ENCODE data around the gene RECQL5.

The RECQL5 gene

GRCh38 chr17:75649687-75650086 lies 17.3 kb downstream of the RECQL5 start:
- H3K27me3 Mint-ChIP-seq: no peaks in the 10 kb centered on the region
- no peaks in the 10 kb centered on the region for H3K9me3 Mint-ChIP-seq
- intact Hi-C loops (cut with micrococcal nuclease): no loop called here
- H3K27ac Mint-ChIP-seq: no peak overlapping the region
- no peak overlapping the region for H3K4me3 Mint-ChIP-seq
- H3K4me1 Mint-ChIP-seq (ENCODE audit: low read depth): peaks cover 22% of the 10 kb centered on the region
- H3K36me3 Mint-ChIP-seq (ENCODE audit: low read depth): peaks cover 71% of the 10 kb centered on the region

DNA sequence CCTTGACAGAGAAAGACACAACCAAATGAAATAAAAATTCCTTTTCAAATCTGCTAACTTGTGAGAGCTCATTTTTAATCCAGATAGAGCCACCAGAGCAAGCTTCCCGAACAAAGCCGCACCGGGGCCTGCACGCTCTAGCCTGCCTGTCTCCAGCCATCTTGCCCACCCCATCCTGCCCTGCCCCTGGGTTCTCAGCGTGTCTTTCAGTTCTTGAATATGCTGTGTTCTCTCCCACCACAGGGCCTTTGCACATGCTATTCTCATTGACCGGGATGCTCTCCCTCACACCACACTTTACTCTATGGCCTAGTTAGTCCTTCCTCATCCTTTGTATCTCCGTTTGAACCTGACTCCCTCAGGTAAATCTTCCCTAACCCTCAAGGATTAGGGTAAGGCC lies 19.0 kb downstream of the RECQL5 start:
- peaks cover 16% of the 10 kb centered on the region for H3K4me1 Mint-ChIP-seq (ENCODE audit: low read depth)
- H3K27me3 Mint-ChIP-seq: no peaks in the 10 kb centered on the region
- no peak overlapping the region for H3K4me3 Mint-ChIP-seq
- no peak overlapping the region for H3K27ac Mint-ChIP-seq
- no peaks in the 10 kb centered on the region for H3K9me3 Mint-ChIP-seq
- intact Hi-C loops (cut with micrococcal nuclease): no loop called here
- H3K36me3 Mint-ChIP-seq (ENCODE audit: low read depth): peaks cover 67% of the 10 kb centered on the region

GRCh38 chr17:75647061-75647460 lies 19.9 kb downstream of the RECQL5 start:
- Mint-ChIP-seq H3K36me3 (ENCODE audit: low read depth) (peaks cover 60% of the 10 kb centered on the region), H3K27me3 (no peaks in the 10 kb centered on the region), H3K9me3 (no peaks in the 10 kb centered on the region), H3K4me3 (no peak overlapping the region), H3K4me1 (ENCODE audit: low read depth) (peaks cover 25% of the 10 kb centered on the region), H3K27ac (no peak overlapping the region)
- intact Hi-C loops (cut with micrococcal nuclease): no loop called here

GRCh38 chr17:75646638-75646992 lies 20.3 kb downstream of the RECQL5 start:
- H3K9me3 Mint-ChIP-seq: no peaks in the 10 kb centered on the region
- H3K27me3 Mint-ChIP-seq: no peaks in the 10 kb centered on the region
- H3K4me3 Mint-ChIP-seq: no peak overlapping the region
- peak overlapping the region; percentile 73 for H3K27ac Mint-ChIP-seq
- intact Hi-C loops (cut with micrococcal nuclease): no loop called here
- peaks cover 60% of the 10 kb centered on the region for H3K36me3 Mint-ChIP-seq (ENCODE audit: low read depth)
- peaks cover 28% of the 10 kb centered on the region for H3K4me1 Mint-ChIP-seq (ENCODE audit: low read depth)

GRCh38 chr17:75645889-75646637 lies 20.9 kb downstream of the RECQL5 start:
- H3K4me1 Mint-ChIP-seq (ENCODE audit: low read depth): peaks cover 28% of the 10 kb centered on the region
- H3K4me3 Mint-ChIP-seq: no peak overlapping the region
- H3K27ac Mint-ChIP-seq: peak overlapping the region; percentile 73
- H3K36me3 Mint-ChIP-seq (ENCODE audit: low read depth): peaks cover 57% of the 10 kb centered on the region
- H3K9me3 Mint-ChIP-seq: no peaks in the 10 kb centered on the region
- intact Hi-C loops (cut with micrococcal nuclease): no loop called here
- no peaks in the 10 kb centered on the region for H3K27me3 Mint-ChIP-seq

DNA sequence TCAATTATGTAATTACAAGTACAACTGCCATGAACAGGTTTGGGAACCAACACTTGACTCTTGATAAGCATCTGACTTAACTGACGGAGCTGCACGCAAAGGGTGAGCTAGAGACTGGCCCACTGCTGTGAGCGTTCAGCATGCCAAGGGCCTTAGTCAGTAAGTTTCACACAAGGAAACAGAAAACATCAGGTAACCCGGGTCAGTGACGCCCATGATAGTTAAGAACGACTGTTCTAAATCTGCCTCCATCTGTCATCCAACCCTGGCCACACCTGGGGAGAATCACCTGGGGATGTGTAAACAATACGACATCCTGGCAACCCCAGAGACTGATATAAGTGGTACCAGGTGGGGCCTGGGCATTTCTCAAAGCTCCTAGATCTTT lies 21.5 kb downstream of the RECQL5 start:
- Mint-ChIP-seq H3K9me3 (no peaks in the 10 kb centered on the region), H3K27ac (peak overlapping the region; percentile 73), H3K27me3 (no peaks in the 10 kb centered on the region), H3K4me1 (ENCODE audit: low read depth) (peaks cover 28% of the 10 kb centered on the region), H3K4me3 (no peak overlapping the region), H3K36me3 (ENCODE audit: low read depth) (peaks cover 56% of the 10 kb centered on the region)
- intact Hi-C loops (cut with micrococcal nuclease): no loop called here

DNA sequence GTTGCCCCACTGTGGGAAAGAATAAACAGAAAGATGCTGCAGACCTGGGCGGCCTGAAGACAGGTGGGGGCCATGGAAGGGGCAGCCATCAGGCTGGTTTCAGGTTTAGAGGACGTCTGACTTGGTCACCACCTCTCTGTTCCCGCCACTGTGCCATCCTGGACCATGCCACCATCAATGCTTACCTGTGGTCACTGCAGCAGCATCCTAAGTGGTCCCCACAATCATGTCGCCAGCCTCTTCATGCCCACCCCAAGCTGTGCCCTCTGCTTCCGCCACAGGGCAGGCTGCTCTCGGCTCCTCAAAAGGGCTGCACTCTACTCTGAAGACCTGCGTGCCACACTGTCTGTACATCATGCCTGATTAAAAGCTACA lies 23.3 kb downstream of the RECQL5 start:
- peaks cover 56% of the 10 kb centered on the region for H3K36me3 Mint-ChIP-seq (ENCODE audit: low read depth)
- H3K27ac Mint-ChIP-seq: no peak overlapping the region
- peaks cover 28% of the 10 kb centered on the region for H3K4me1 Mint-ChIP-seq (ENCODE audit: low read depth)
- no peaks in the 10 kb centered on the region for H3K27me3 Mint-ChIP-seq
- intact Hi-C loops (cut with micrococcal nuclease): no loop called here
- H3K9me3 Mint-ChIP-seq: no peaks in the 10 kb centered on the region
- H3K4me3 Mint-ChIP-seq: no peak overlapping the region

DNA sequence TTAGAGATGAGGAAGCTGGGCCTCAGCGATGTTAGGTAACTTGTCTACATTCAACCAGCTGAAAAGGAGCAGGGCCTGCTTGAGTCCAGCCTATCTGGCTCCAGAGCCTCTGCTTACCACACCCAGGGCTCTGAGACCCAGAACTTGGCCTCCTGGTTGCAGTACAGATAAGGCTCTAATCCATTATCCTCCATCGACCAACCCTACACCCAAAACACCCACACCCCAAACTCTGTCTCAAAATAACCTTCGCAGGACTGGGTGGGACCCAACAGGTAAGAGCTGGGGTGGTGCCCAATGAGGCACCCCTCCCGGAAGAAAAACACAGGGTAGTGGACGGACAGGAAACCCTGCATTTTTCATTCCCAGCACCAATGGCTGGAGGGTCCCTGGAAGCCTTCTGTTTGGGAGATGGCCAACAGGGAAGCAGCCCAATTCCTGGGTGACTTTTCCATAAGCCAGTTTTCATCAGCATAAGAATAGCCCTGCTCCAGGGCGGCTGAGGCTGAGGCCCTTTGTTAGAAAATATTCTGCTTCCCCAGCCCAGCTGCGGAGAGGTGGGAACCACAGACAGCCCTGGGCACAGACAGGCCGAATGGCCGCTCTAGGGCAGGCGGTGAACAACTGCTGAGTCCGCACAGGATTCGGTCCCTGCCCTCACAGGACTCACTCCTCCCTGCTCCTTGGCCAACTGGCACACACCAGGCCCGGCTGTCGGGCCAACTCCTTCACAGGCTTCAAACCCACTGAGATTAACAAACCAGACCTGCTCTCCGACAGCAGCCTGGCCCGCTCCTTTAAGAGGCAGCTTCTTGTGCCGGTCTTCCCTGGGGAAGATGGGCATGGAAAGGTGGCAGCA lies 23.9 kb downstream of the RECQL5 start:
- Mint-ChIP-seq H3K27me3 (no peaks in the 10 kb centered on the region), H3K27ac (no peak overlapping the region), H3K4me3 (no peak overlapping the region), H3K4me1 (ENCODE audit: low read depth) (peaks cover 28% of the 10 kb centered on the region), H3K36me3 (ENCODE audit: low read depth) (peaks cover 56% of the 10 kb centered on the region), H3K9me3 (no peaks in the 10 kb centered on the region)
- intact Hi-C loops (cut with micrococcal nuclease): no loop called here

DNA sequence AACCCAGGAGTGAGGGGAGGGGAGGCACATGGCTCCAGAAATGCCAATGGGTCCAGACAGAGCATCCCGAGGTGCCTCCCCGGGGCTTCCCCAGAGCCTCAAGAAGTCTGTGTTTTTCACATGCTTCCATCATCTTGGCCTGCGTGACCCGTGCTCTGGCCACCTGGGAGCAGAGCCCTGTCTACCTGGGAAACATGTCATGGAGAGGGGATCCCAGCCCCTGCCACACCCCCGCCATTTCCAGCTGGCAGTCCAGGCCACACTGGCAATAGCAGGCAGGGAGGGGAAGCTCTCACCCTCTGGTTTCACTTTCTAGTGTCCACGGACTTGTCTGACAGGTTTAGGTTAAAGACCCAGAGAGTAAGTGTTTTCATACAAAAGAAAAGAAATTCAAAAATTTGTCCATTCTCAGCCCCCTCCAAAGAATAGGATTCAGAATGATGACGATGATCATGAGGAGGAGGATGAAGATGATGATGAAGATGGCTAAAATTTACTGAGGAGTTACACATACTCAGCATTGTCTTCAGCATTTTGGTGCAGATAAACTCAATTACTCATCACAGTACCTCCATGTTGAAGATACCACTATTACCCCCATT lies 24.7 kb downstream of the RECQL5 start:
- peaks cover 52% of the 10 kb centered on the region for H3K36me3 Mint-ChIP-seq (ENCODE audit: low read depth)
- no peak overlapping the region for H3K4me3 Mint-ChIP-seq
- peaks cover 28% of the 10 kb centered on the region for H3K4me1 Mint-ChIP-seq (ENCODE audit: low read depth)
- no peaks in the 10 kb centered on the region for H3K9me3 Mint-ChIP-seq
- H3K27ac Mint-ChIP-seq: no peak overlapping the region
- intact Hi-C loops (cut with micrococcal nuclease): no loop called here
- H3K27me3 Mint-ChIP-seq: no peaks in the 10 kb centered on the region

- intact Hi-C loops (cut with micrococcal nuclease): no loop called here
- no peaks in the 10 kb centered on the region for H3K9me3 Mint-ChIP-seq
- peaks cover 61% of the 10 kb centered on the region for H3K36me3 Mint-ChIP-seq (ENCODE audit: low read depth)
- peaks cover 22% of the 10 kb centered on the region for H3K4me1 Mint-ChIP-seq (ENCODE audit: low read depth)
- H3K27me3 Mint-ChIP-seq: no peaks in the 10 kb centered on the region
- H3K4me3 Mint-ChIP-seq: no peak overlapping the region
- H3K27ac Mint-ChIP-seq: no peak overlapping the region
Measured at GRCh38 chr17:75641343-75641742, 25.6 kb downstream of the RECQL5 start.

DNA sequence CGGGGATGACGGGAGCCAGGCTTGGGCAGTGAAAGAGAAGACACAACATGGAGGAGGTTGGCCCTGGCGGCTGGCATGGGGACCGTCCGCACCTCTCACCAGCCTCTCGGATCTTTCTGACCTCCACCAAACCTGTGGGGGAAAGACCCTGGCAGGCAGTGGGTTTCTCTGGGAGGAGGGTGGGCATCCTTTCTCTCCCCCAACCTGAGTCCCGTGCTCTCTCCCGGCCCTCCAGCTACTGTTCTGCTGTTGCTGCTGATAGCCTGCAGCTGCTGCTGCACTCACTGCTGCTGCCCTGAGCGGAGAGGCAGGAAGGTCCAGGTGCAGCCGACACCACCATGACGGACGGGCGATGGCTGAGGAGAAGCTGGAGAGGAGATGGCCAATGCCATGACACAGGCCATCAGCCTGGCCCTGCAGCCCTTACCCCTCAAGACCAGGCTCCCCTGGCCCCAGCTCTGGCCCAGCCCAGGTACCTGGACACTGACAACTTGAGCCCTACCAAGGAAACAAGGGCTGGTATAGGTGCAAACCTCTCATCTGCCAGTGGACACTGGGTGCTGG lies 26.3 kb downstream of the RECQL5 start:
- Mint-ChIP-seq H3K4me1 (ENCODE audit: low read depth) (peaks cover 15% of the 10 kb centered on the region), H3K27me3 (peaks cover 1% of the 10 kb centered on the region), H3K9me3 (no peaks in the 10 kb centered on the region), H3K27ac (no peak overlapping the region), H3K36me3 (ENCODE audit: low read depth) (peaks cover 66% of the 10 kb centered on the region), H3K4me3 (no peak overlapping the region)
- intact Hi-C loops (cut with micrococcal nuclease): no loop called here

DNA sequence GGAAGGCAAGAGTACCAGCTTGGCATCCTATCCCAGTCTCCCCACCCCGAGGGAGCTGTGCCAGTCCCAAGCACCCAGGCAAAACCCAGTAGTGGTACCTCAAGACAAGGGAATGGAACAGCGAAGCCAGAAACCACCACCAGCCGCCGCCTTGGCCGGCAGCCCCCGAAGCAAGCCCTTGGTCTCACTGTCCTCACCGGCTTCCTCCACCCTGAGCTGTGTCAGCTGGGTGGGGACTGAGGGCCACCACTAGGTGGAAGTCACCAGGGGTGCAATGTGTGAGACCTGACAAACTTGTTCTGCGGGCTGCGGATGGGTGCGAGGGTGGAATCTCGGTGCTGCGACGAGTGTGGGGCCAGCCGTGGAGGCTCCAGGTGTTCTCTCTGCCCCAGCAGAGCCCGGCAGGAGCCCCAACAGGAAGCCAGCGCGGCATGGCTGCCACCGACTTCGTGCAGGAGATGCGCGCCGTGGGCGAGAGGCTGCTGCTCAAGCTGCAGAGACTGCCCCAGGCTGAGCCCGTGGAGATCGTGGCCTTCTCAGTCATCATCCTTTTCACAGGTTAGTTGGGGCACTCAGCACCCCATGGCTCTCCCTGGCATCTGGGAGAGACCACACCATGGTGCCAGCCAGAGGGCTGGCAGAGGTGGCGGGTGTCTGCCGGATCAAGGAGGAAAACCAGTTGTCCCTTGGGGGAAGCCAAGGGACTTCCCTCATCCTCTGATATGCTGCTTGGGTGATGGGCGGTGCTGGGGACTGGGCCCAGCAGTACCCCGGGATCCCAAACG lies 27.0 kb downstream of the RECQL5 start:
- intact Hi-C loops (cut with micrococcal nuclease): no loop called here
- Mint-ChIP-seq H3K4me3 (no peak overlapping the region), H3K4me1 (ENCODE audit: low read depth) (peaks cover 12% of the 10 kb centered on the region), H3K27ac (no peak overlapping the region), H3K9me3 (no peaks in the 10 kb centered on the region), H3K36me3 (ENCODE audit: low read depth) (peaks cover 66% of the 10 kb centered on the region), H3K27me3 (peaks cover 1% of the 10 kb centered on the region)

DNA sequence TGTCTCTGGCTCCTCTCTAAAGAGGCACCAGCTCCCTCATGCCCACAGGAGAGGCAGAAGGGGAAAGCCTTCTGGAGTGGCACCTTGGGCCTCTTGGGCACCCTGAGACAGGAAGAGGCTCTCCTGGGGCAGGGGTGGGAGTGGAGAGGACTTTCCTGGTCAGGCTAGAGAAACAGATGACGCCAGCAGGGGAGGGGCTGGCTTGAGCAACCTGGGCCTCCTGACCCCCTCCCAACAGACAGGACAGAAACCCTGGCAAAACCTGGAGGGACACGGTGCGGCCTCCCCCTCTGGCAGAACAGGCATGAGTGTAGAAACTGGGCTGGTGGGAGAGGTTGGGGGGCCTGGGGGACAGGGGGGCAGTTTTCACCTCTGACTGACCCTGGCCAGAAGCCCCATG lies 27.6 kb downstream of the RECQL5 start:
- intact Hi-C loops (cut with micrococcal nuclease): no loop called here
- Mint-ChIP-seq H3K4me3 (no peak overlapping the region), H3K4me1 (ENCODE audit: low read depth) (peaks cover 12% of the 10 kb centered on the region), H3K36me3 (ENCODE audit: low read depth) (peaks cover 66% of the 10 kb centered on the region), H3K27me3 (peaks cover 1% of the 10 kb centered on the region), H3K9me3 (no peaks in the 10 kb centered on the region), H3K27ac (no peak overlapping the region)
